GM11168 (cell line): Measurements from ENCODE around the gene SHROOM3.

Experiments
- in situ Hi-C: fragments of 300-500 bp; cut with MboI; formaldehyde crosslinking; loops from one replicate; pipeline ENCODE4 v1.12.0; 2022; ENCODE audit warnings: low sequenced_read_pairs; ENCODE audit not compliant: unreplicated experiment

Gene SHROOM3

DNA sequence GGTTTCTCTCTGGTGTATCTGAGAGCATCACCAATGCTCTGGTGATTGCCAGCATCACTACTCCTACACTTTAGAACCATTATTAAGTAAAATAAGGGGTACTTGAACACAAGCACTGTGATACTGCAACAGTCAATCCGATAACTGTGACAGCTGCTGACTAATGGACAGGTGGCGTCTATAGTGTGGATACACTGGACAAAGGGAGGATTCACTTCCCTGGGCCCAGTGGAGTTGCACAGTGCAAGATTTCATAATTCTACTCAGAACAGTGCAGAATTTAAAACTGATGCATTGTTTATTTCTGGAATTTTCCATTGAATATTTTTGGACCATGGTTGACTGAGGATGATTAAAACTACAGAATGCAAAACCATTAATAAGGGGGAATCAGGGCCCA lies 97.8 kb downstream of the SHROOM3 start:
- in situ Hi-C loops, result no loop called here

DNA sequence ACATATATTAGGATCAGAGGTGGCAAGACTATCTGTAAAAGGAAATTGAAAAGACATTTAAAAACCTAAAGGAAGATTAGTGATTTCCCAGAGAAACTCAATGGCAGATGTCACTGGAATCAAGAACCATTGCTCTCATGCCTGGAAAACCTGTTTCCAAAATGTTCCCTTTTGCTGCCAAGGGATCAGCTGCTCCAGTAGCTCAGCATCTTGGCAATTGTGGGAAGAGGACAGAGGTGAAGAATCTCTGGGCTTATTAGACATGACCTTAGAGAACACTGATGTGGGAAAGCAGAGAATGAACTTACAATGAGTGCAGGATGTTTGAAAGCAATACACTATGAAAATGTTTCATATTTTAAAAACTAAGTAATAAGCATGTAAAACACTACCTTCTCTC lies 98.3 kb downstream of the SHROOM3 start:
- in situ Hi-C loops, result no loop called here

DNA sequence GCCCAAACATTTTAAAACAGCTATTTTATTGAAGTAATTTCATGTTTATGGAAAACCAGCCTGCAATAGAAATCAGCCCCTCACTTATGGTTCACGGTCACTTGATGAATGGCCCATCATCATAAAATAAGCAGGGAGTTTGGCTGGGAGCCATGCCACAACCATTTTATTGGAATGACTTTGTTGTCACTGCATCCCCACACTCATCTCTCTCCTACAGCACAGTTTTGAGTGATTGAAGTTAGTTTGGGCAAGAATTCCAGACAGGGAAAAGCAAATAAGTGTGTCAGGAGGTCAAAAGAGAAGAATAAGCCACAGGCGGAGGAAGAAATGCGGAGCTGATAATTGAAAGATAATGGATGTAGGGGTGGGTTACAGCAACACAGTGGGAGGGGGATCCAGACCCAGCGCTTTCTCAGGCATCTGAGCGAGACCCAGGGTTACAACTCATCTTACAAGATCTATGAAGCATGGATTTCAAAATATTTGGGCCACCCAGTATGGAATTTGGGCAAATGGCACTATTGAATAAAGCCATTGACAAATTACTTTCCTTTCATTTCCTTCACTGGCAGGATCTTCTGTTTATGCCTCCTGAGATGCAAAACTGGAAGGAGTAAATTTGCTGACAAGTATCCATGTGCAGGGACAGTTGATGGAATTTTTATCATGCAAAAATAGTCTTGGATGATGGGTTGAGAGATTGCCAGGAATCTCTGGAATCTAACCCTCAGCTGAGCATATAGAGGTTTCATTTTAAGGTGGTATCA lies 100.8 kb downstream of the SHROOM3 start:
- in situ Hi-C loops, result no loop called here

DNA sequence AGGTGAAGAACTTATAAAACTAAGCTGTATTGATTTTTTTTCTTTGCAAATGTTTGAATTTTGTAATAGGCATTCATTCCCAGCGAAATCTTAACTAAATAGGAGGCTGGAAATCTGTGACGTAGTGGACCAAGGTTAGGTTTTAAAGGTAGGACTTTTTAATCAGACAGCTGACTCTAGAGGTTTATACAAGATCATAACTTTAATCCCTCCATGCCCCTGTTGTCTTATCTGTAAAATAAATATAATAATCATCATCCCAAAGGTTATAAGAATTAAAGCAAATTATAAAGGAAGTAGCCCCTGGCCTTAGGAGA lies 101.3 kb downstream of the SHROOM3 start:
- in situ Hi-C loops, result no loop called here

DNA sequence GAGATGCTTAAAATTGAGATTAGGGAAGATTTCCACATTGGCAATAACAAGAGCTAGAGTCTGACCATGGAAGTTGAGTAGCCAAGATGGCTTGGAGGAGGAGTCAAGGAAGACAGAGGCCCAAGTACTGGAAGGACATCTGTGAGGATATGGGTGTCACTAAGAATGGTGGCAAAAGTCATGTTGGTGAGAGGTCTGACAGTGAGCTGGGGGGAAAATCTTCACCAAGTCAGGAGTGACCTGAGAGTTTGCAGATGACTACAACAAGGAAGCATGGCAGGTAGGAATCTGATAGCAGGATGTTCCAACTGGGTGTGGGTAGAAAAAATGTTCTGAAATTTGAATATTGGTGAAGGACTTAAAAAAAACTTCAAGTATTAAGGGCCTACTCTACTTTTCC lies 103.3 kb downstream of the SHROOM3 start:
- in situ Hi-C loops, result no loop called here

DNA sequence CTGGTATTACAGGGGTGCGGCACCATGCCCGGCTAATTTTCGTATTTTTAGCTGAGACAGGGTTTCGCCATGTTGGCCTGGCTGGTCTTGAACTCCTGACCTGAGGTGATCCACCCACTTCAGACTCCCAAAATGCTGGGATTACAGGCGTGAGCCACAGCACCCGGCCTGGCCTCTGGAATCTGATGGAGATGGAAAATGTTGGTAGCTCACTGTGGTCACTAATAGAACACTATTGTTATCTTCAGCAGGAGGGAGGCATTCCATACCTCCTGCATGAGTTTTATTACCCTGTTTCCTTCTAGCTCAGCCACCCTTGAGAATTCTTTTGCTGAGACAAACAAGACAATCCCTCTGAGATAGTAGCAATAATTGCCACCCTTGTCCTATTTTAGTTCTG lies 105.0 kb downstream of the SHROOM3 start:
- in situ Hi-C loops, result no loop called here

DNA sequence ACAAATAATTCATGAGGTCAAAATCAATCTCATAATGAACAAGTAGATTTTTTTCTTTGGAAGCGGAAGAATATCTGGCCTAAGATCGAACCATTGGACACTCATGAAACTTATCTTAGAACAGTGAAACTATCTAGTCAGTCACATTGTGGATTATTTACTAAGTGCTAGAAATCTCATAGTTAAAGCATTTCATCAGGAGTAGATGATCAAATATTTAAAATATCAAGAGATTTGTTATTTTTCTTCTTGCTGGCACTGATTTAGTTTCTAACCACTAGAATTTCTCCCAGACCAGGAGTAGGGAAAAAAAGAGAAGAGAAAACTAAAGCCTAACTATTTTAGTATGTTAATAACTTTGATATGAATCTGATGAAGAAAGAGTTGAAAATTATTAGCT lies 105.5 kb downstream of the SHROOM3 start:
- in situ Hi-C loops, result no loop called here

DNA sequence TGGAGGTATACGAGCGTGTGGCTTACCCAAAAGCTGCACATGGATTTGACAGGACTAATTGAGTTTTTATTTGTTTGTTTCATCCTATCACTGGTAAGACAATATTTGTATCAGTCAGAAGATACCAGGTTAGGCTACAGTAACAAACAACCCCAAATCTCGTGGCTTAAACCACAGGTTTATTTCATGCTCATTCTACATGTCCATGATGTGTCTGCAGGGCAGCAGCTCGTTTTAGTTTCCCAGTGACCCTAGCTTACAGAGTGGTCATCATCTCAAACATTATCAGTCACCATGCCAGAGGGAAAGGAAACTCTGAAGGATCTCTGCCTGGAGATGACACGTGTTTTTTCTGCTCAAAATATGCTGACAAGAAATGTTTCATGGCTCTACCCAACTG lies 108.3 kb downstream of the SHROOM3 start:
- in situ Hi-C loops, result no loop called here

DNA sequence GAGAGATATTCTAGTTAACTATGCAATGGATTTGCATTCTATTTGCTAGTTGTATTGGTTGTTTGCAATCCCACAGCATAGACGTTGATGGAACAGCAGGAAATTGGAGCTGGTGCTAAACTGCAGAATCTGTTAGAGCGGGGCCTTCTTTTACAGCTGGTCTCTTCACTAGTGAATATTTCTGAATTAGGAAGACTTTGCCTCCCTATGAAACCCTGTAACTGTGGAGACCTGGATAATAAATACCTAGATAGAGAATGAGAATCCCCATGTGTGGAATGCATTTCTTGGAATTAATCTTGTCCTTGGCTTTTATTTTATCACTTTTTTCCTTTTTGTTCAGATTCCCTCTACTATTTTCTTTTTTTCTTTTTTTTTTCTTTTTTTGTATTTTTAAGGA lies 109.7 kb downstream of the SHROOM3 start:
- in situ Hi-C loops, result no loop called here

DNA sequence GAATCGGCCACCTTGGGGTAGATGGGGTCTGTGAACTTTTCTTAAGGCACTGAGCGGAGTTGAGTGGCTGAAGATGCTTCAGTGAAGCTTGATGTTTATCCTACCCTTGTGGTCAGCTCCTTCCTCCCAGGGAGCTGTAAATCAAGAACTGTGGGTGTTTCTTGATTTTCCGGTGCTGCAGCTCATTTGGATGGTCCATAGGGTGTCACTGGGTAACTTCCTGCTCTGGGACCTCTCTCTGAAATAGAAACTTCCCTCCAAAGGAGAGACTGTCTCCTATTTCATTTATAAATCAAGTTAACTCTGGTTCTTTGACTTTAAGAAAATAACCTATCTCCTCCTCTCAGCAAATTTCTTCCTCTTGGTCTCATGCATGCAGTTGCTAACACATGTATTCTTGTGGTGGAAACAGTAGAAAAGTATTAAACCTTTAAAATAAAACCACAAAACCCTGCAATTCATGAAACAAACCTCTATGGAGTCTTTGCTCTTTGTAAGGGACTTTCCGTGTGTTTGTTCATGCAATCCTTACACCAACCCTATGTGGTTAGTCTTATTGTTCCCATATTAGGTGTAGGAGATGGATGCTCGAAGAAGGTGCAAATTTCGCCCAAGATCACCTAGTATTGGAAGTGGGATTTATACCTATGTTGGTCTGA lies 110.3 kb downstream of the SHROOM3 start:
- in situ Hi-C loops, result no loop called here

DNA sequence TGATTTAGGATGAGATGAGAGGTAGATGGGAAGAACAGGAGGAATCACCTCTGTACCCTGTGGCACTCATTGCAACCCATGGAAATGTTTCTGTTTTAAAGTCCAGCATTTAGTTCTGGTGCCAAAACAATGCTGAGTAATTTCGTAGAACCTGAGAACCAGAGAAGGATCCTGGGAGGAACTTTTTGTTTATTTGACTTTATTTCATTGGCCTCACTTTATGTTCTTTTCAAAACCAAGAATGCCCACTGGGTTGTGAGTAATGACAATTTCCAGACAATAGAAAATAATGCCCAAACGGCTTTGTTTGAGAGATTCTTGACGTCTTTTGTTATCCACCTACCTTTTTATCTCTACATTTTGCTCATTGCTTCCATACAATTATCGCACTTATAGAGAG lies 111.3 kb downstream of the SHROOM3 start:
- in situ Hi-C loops, result no loop called here

DNA sequence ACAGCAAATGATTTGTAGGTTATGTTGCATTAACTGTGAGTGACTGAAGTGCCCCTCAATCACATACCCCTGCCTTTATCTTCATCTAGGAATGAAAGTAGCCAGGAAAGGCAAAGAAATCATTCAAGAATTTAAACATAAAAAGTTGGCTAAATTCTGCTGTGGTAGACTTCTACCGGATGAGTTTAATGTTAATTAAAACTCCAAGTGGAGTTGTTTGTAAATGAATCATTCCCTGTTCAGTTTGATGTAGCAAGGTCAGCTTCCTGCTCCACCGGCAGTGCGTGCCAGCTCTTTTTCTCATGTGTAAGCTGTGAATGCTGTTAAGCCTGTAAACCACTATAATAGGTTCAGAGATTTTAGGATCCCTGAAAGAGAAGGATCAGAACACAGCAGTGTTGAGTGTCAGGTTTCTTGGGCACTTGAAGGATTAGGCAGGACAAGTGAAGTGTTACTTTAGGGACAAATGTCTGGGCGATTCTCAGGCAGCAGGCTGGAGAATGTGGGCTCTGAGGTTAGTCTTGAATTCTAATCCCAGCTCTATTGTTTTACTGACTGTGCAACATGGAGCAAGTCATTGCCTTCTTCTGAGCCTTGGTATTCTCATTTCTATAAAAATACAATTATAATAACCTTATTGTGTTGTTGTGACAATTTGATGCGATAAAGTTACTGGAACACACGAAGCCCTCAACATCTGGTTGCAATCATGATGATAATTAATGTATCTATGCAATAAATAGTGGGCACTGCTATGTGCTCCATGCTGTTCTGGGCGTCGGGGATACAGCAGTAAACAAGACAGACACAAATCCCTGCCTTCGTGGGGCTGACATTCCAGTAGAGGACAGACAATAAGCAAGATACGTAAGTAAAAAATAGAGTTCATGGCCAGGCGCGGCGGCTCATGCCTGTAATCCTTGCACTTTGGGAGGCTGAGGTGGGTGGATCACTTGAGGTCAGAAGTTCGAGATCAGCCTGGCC lies 112.0 kb downstream of the SHROOM3 start:
- in situ Hi-C loops, result no loop called here

DNA sequence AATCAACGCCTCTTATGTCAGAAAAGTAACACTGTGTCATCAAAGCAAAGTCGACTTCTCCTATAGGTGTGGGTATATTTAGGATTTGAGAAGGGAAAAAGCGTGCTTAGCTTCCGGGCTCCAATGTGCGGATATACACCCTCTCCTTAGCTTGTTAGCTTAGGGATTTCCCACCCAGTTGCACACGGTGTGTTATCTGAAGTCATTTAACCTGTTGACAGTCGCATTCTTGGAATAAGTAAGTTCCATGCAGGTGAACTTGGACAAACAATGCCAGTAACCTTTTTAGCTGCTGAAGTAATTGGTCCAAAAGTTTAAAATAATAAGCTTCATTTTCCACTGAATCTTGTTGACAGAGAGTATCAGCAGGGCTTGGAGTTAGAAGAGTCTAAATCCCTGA lies 113.7 kb downstream of the SHROOM3 start:
- in situ Hi-C loops, result no loop called here

DNA sequence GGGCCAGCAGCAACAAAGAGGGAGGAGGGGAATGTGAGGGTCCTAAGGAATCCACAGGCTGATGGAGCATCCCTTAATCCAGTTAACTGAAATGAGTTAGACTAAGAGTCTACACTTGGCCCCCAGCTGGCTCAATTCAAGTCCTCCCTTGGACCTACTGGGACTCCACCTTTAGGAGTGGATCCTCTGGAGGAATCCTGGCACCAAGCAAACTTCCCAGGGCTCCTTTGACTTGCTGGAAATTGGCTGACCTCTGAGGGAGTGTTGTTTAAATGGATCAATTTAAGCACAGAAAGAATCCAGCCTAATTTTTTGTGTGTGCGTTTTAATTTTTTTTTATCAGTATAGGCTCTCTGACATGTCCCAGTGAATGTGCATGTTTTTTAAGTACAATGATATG lies 114.7 kb downstream of the SHROOM3 start:
- in situ Hi-C loops, result no loop called here

DNA sequence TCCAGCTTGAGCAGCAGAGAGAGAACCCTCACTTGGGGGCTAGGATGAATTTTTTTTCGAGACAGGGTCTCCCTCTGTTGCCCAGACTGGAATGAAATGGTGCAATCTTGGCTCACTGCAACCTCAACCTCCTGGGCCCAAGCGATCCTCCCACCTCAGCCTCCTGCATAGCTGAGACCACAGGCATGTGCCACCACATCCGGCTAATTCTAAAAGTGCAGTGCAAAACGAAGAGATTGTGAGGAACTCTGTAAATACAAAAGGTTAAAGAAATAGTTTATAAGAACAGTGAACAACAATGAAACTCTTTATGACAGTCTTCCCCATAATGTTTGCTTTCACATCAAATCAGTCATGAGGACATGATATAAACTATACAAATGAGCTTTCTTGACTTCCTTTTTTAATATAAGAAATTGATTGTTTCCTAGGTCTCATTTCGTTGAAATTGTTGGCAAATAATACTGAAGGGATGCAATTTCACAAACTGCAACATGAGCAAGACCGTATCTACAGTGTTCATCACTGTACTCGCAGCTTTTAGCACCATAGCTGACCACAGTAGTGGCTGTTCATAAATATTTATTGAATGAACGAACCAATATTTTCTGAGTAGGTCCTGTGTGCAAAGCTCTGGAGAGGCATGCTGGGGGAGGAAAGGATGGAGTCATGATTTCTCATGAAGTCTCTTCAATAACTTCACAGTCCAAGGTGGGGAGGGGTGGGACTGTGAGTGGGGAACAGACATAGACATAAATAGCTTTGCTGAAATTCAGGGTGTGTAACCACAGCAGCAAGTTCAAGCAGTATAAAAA lies 116.1 kb downstream of the SHROOM3 start:
- in situ Hi-C loops, result no loop called here

DNA sequence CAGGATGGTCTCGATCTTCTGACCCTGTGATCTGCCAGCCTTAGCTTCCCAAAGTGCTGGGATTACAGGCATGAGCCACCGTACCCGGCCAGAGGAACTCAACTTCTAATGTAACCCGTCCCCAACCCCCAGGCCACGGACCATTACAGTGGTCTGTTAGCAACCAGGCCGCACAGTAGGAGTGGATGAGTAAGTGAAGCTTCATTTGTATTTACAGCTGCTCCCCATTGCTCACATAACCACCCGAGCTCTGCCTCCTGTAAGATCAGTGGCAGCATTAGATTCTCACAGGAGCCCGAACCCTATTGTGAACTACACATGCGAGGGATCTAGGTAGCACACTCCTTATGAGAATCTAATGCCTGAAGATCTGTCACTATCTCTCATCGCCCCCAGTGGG lies 119.6 kb downstream of the SHROOM3 start:
- in situ Hi-C loops, result no loop called here

DNA sequence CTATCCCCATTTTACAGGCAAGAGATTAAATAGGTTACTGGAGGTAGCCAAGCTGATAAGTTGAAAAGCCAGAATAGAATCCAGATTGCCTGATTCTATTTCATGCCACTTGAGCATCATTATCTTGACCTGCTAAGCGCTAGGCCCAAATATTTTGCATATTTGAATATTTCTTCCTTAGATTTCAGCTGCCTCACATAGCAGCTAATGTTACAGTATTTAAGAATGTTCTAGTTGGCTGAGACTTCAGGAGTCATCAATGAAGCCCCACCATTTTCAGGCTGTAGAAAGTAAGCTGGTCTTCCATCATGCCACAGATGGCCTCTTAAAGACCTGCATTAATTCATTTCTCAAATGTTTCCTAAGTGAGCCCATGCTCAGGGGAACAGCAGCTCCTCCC lies 121.4 kb downstream of the SHROOM3 start:
- in situ Hi-C loops, result no loop called here

DNA sequence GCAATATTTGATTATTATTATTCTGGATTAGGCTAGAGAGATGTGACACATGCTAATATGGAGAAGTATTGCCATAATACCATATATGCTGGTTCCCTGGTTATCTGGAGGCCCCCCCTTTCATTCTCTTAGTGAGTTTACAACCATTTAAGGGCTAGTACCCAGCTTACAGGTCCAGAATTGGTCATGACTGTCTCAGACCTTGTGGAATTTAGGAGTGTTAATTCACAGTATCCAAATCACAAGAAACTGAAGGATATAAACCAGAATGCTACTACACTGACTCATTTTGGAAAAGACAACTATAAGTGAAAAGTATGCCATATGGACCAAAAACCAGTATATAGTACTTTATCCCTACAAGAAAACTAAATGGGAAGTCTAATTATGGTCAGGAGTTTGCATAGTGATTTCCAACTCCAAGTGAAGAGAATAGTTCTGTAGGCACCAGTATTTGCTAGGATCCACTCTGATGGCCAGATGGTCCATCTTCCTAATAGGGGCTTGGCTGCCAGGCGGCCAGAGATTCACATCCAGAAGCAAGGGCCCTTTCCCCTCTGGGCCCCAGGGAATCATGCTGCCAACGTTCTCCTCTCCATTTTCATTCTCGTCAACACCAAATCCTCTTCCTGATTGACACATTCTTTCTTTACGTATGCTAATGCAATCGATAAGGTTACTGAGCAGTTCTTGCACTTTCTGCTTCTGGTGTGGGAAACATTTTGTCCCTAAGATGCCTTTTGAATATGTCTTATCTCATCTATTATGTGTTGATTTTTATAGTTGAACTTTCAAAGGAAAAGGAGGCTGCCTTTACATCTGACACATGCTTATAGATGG lies 123.6 kb downstream of the SHROOM3 start:
- in situ Hi-C loops, result no loop called here
